SK-N-SH treated with all-trans-retinoic acid at 6 μM for 48 hours (cell line): ENCODE results near the gene CNTNAP2.

Experiments used
- ATAC-seq: fragments of 200-7000 bp; cut with Tn5 transposase; 3 replicates; pipeline ENCODE4 v1.9.1; 2020; ENCODE audit warnings: mild to moderate bottlenecking, moderate library complexity
- BACH2 ChIP-seq: fragments of 250-450 bp; sonication (Bioruptor Pico); IDR thresholded peaks from 2 replicates; pipeline ENCODE4 v1.9.0; 2021; ENCODE audit warnings: mild to moderate bottlenecking, borderline replicate concordance
- CSDC2 ChIP-seq: fragments of 250-450 bp; sonication (Bioruptor Pico); IDR thresholded peaks from 2 replicates; pipeline ENCODE4 v1.5.0; 2020; ENCODE audit warnings: mild to moderate bottlenecking, moderate library complexity
- ESRRG ChIP-seq: fragments of 250-450 bp; sonication (Bioruptor Pico); IDR thresholded peaks from 2 replicates; pipeline ENCODE4 v1.6.1; 2021; ENCODE audit warnings: mild to moderate bottlenecking
- GLIS3 ChIP-seq: fragments of 250-450 bp; sonication (Bioruptor Pico); IDR thresholded peaks from 2 replicates; pipeline ENCODE4 v1.5.0; 2020; ENCODE audit warnings: mild to moderate bottlenecking, moderate library complexity
- ISL1 ChIP-seq: fragments of 250-450 bp; sonication (Bioruptor Pico); IDR thresholded peaks from 2 replicates; pipeline ENCODE4 v2.1.2; 2022; ENCODE audit warnings: mild to moderate bottlenecking, moderate library complexity
- PATZ1 ChIP-seq: fragments of 250-450 bp; sonication (Bioruptor Pico); IDR thresholded peaks from 2 replicates; pipeline ENCODE4 v1.8.0; 2020; ENCODE audit warnings: mild to moderate bottlenecking, moderate library complexity, borderline replicate concordance
- POU6F1 ChIP-seq: fragments of 250-450 bp; sonication (Bioruptor Pico); IDR thresholded peaks from 2 replicates; pipeline ENCODE4 v1.8.0; 2021; ENCODE audit warnings: low read depth, mild to moderate bottlenecking, moderate library complexity, borderline replicate concordance
- PPARA ChIP-seq: fragments of 250-450 bp; sonication (Bioruptor Pico); IDR thresholded peaks from 2 replicates; pipeline ENCODE4 v1.5.0; 2020; ENCODE audit warnings: mild to moderate bottlenecking, borderline replicate concordance
- RARB ChIP-seq: fragments of 250-450 bp; sonication (Bioruptor Pico); IDR thresholded peaks from 2 replicates; pipeline ENCODE4 v1.8.0; 2021; ENCODE audit warnings: mild to moderate bottlenecking, moderate library complexity
- SNAI2 ChIP-seq: fragments of 250-450 bp; sonication (Bioruptor Pico); IDR thresholded peaks from 2 replicates; pipeline ENCODE4 v1.5.0; 2020; ENCODE audit warnings: mild to moderate bottlenecking, moderate library complexity
- TCF4 ChIP-seq: fragments of 250-450 bp; sonication (Bioruptor Pico); IDR thresholded peaks from 2 replicates; pipeline ENCODE4 v1.8.0; 2021; ENCODE audit warnings: mild to moderate bottlenecking, moderate library complexity, borderline replicate concordance
- TOX ChIP-seq: fragments of 250-450 bp; sonication (Bioruptor Pico); IDR thresholded peaks from 2 replicates; pipeline ENCODE4 v1.8.0; 2021; ENCODE audit warnings: mild to moderate bottlenecking, moderate library complexity, borderline replicate concordance
- TSHZ2 ChIP-seq: fragments of 250-450 bp; sonication (Bioruptor Pico); IDR thresholded peaks from 2 replicates; pipeline ENCODE4 v1.5.0; 2020; ENCODE audit warnings: mild to moderate bottlenecking, moderate library complexity
- ZC3H10 ChIP-seq: fragments of 250-450 bp; sonication (Bioruptor Pico); IDR thresholded peaks from 2 replicates; pipeline ENCODE4 v1.5.1; 2021; ENCODE audit warnings: mild to moderate bottlenecking, moderate library complexity
- ZFP3 ChIP-seq: fragments of 250-450 bp; sonication (Bioruptor Pico); IDR thresholded peaks from 2 replicates; pipeline ENCODE4 v1.5.0; 2020; ENCODE audit warnings: mild to moderate bottlenecking, moderate library complexity
- ZFP30 ChIP-seq: fragments of 450-650 bp; formaldehyde crosslinking; IDR thresholded peaks from 2 replicates; pipeline ENCODE4 v1.5.0; 2022; ENCODE audit warnings: mild to moderate bottlenecking, moderate library complexity
- ZNF70 ChIP-seq: fragments of 450-650 bp; formaldehyde crosslinking; IDR thresholded peaks from 2 replicates; pipeline ENCODE4 v1.5.0; 2020; ENCODE audit warnings: mild to moderate bottlenecking, moderate library complexity
- ZNF8 ChIP-seq: fragments of 450-650 bp; formaldehyde crosslinking; IDR thresholded peaks from 2 replicates; pipeline ENCODE4 v1.5.0; 2020; ENCODE audit warnings: mild to moderate bottlenecking, moderate library complexity
- TF ChIP-seq, protein P1 (sequence below): fragments of 250-450 bp; sonication (Bioruptor Pico); IDR thresholded peaks from 2 replicates; pipeline ENCODE4 v1.5.1; 2021; ENCODE audit warnings: mild to moderate bottlenecking, moderate library complexity
- TF ChIP-seq, protein P2 (sequence below): fragments of 250-450 bp; sonication (Bioruptor Pico); IDR thresholded peaks from 2 replicates; pipeline ENCODE4 v1.5.1; 2020; ENCODE audit warnings: low read depth, mild to moderate bottlenecking, moderate library complexity

The CNTNAP2 gene

DNA sequence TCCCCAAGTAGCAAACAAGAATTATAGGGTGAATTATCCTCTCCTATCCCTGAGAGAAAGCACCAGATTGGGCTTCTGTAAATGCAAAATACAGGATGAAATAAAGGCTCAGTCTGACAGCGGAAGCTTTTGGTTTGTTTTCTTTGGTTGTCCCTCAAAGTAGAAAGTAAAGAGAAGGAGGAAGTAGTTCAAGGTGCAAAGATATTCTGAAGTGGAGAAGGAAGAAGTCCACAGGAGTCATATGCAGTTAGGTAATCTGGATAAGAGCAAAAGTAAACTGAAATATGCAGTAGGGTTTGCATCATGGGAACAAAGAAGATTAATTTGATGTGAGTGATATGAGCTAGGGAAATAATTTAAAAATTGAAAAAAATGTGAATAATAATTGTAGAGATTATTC, 1071.9 kb downstream of the CNTNAP2 start:
- no peak for ATAC-seq
- TF ChIP-seq ESRRG (no peak), ZNF8 (CRISPR knock-in tag) (no peak), ISL1 (CRISPR knock-in tag) (no peak), PATZ1 (CRISPR knock-in tag) (no peak), ZC3H10 (CRISPR knock-in tag) (no peak), TCF4 (no peak), ZFP3 (CRISPR knock-in tag) (no peak), RARB (CRISPR knock-in tag) (no peak), BACH2 (no peak)
- TF ChIP-seq, protein P1, sequence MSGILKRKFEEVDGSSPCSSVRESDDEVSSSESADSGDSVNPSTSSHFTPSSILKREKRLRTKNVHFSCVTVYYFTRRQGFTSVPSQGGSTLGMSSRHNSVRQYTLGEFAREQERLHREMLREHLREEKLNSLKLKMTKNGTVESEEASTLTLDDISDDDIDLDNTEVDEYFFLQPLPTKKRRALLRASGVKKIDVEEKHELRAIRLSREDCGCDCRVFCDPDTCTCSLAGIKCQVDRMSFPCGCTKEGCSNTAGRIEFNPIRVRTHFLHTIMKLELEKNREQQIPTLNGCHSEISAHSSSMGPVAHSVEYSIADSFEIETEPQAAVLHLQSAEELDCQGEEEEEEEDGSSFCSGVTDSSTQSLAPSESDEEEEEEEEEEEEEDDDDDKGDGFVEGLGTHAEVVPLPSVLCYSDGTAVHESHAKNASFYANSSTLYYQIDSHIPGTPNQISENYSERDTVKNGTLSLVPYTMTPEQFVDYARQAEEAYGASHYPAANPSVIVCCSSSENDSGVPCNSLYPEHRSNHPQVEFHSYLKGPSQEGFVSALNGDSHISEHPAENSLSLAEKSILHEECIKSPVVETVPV (CRISPR knock-in tag): no peak

DNA sequence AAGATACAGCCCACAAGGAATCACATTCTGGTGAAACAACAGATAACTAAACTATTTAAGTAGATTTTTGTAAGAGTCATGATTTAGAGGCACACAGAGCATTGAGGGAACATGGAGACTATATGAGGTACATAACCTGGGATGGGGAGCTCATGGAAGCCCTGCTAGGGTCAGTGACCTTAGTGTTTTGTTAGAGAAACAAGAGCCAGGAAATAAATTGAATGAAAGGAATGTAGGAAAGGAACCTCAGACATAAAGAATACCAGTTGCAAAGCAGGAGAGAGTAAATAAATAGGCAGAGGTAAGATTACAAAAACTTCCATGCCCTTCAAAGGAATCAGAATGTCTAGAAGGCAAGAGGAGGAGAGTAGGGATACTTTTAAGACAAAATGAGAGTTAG, 1076.9 kb downstream of the CNTNAP2 start:
- no peak for ATAC-seq
- no peak for TF ChIP-seq ZNF70 (CRISPR knock-in tag)
- TF ChIP-seq SNAI2 (CRISPR knock-in tag): no peak
- no peak for TF ChIP-seq PPARA (CRISPR knock-in tag)
- TF ChIP-seq, protein P2, sequence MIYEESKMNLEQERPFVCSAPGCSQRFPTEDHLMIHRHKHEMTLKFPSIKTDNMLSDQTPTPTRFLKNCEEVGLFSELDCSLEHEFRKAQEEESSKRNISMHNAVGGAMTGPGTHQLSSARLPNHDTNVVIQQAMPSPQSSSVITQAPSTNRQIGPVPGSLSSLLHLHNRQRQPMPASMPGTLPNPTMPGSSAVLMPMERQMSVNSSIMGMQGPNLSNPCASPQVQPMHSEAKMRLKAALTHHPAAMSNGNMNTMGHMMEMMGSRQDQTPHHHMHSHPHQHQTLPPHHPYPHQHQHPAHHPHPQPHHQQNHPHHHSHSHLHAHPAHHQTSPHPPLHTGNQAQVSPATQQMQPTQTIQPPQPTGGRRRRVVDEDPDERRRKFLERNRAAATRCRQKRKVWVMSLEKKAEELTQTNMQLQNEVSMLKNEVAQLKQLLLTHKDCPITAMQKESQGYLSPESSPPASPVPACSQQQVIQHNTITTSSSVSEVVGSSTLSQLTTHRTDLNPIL (CRISPR knock-in tag): no peak
- TF ChIP-seq, protein P1 (CRISPR knock-in tag): no peak
- no peak for TF ChIP-seq RARB (CRISPR knock-in tag)
- no peak for TF ChIP-seq PATZ1 (CRISPR knock-in tag)
- TF ChIP-seq ESRRG: no peak
- TF ChIP-seq POU6F1 (CRISPR knock-in tag): no peak

- no peak for ATAC-seq
- TF ChIP-seq ZC3H10 (CRISPR knock-in tag): no peak
- no peak for TF ChIP-seq ISL1 (CRISPR knock-in tag)
- no peak for TF ChIP-seq SNAI2 (CRISPR knock-in tag)
- TF ChIP-seq ESRRG: no peak
- no peak for TF ChIP-seq BACH2
- TF ChIP-seq GLIS3: no peak
- TF ChIP-seq, all 23 proteins: peak for 0
These were observed 1079.9 kb downstream of the CNTNAP2 start for GRCh38 chr7:147196481-147196880.

- no peak for ATAC-seq
- TF ChIP-seq SNAI2 (CRISPR knock-in tag): no peak
- no peak for TF ChIP-seq TOX (CRISPR knock-in tag)
- TF ChIP-seq ISL1 (CRISPR knock-in tag): no peak
- TF ChIP-seq ZNF8 (CRISPR knock-in tag): no peak
- no peak for TF ChIP-seq ZFP30 (CRISPR knock-in tag)
- TF ChIP-seq, protein P2 (CRISPR knock-in tag): no peak
- no peak for TF ChIP-seq ZNF70 (CRISPR knock-in tag)
- TF ChIP-seq TCF4: no peak
- TF ChIP-seq RARB (CRISPR knock-in tag): no peak
- TF ChIP-seq CSDC2 (CRISPR knock-in tag): no peak
- no peak for TF ChIP-seq ESRRG
- TF ChIP-seq TSHZ2 (CRISPR knock-in tag): no peak
These were observed 1080.4 kb downstream of the CNTNAP2 start for GRCh38 chr7:147197006-147197405.
